GM21737 (cell line): ENCODE results near the gene SMIM12.

Experiments used
- ATAC-seq: cut with Tn5 transposase; IDR thresholded peaks from one replicate; pipeline ENCODE4 v1.9.1; 2021; ENCODE audit warnings: mild to moderate bottlenecking, moderate library complexity; ENCODE audit not compliant: unreplicated experiment

Gene SMIM12

GRCh38 chr1:34859446-34860200, at the start of gene SMIM12:
SMIM12 (minus strand) TSS chr1:34859749; CDS start chr1:34855977, 3,772 bp downstream.
- peak; percentile 93 for ATAC-seq

GRCh38 chr1:34908369-34908768, 48.8 kb upstream of the SMIM12 start:
- no peak for ATAC-seq

- no peak for ATAC-seq
These were observed 48.0 kb upstream of the SMIM12 start for GRCh38 chr1:34907487-34908090.

GRCh38 chr1:34906756-34907155, 47.2 kb upstream of the SMIM12 start:
- no peak for ATAC-seq

- ATAC-seq: no peak
These were observed 46.7 kb upstream of the SMIM12 start for GRCh38 chr1:34906222-34906621.

- no peak for ATAC-seq
These were observed 45.5 kb upstream of the SMIM12 start for GRCh38 chr1:34905098-34905459.

- no peak for ATAC-seq
These were observed 44.9 kb upstream of the SMIM12 start for GRCh38 chr1:34904236-34905097.

GRCh38 chr1:34901919-34902318, 42.4 kb upstream of the SMIM12 start:
- ATAC-seq: no peak

GRCh38 chr1:34900775-34901502, 41.4 kb upstream of the SMIM12 start:
- ATAC-seq: no peak

GRCh38 chr1:34899906-34900305, 40.4 kb upstream of the SMIM12 start:
- ATAC-seq: no peak

- ATAC-seq: no peak
These were observed 39.9 kb upstream of the SMIM12 start for GRCh38 chr1:34899471-34899870.

GRCh38 chr1:34898330-34898761, 38.8 kb upstream of the SMIM12 start:
- no peak for ATAC-seq

- no peak for ATAC-seq
These were observed 37.1 kb upstream of the SMIM12 start for GRCh38 chr1:34896612-34897011.

- ATAC-seq: no peak
These were observed 30.2 kb upstream of the SMIM12 start for GRCh38 chr1:34889705-34890104.

- ATAC-seq: no peak
These were observed 28.0 kb upstream of the SMIM12 start for GRCh38 chr1:34887593-34887992.

- no peak for ATAC-seq
These were observed 26.1 kb upstream of the SMIM12 start for GRCh38 chr1:34885405-34886247.

- ATAC-seq: no peak
These were observed 25.4 kb upstream of the SMIM12 start for GRCh38 chr1:34884961-34885360.

- ATAC-seq: no peak
These were observed 25.0 kb upstream of the SMIM12 start for GRCh38 chr1:34884536-34884935.

- no peak for ATAC-seq
These were observed 19.7 kb upstream of the SMIM12 start for GRCh38 chr1:34879230-34879629.

- no peak for ATAC-seq
These were observed 16.9 kb upstream of the SMIM12 start for GRCh38 chr1:34876406-34876805.
